HG03095 (cell line): ENCODE data around the gene HS1BP3.

ENCODE experiments used
- ATAC-seq: cut with Tn5 transposase; IDR thresholded peaks from one replicate; pipeline ENCODE4 v1.9.1; 2021; ENCODE audit warnings: moderate library complexity; ENCODE audit not compliant: unreplicated experiment

Gene HS1BP3

DNA sequence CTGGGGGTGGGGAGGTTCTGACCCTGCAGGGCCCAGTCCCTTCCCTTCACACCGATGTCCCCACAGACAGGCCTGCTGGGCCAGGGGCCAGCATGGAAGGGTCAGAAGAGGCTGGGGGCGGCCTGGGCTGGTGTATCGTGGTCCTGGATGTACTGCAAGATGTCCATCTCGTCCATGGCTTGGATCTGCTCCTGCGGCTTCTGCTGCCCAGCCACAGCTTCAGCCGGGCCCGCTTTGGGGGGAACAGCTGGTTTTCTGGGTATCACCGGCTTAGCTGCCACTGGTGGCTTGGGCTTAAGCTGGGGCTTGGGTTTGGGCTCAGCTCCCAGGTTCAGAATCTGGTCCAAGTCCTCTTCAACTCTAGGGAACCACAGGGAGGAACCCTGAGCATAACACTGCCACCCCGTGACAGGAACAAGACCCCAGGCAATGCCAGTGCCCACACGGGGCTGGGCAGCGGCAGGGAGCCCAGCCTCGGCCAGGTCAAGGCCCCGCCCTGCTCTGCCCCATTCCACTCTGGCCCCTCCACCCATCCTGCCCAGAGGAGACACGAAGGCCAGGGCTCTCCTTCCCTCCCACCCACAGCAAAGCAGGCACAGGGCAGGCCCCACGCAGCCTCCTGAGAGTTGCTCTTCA lies 31.9 kb downstream of the HS1BP3 start:
- ATAC-seq: no peak

GRCh38 chr2:20618468-20618885 lies 32.4 kb downstream of the HS1BP3 start:
- ATAC-seq: no peak

DNA sequence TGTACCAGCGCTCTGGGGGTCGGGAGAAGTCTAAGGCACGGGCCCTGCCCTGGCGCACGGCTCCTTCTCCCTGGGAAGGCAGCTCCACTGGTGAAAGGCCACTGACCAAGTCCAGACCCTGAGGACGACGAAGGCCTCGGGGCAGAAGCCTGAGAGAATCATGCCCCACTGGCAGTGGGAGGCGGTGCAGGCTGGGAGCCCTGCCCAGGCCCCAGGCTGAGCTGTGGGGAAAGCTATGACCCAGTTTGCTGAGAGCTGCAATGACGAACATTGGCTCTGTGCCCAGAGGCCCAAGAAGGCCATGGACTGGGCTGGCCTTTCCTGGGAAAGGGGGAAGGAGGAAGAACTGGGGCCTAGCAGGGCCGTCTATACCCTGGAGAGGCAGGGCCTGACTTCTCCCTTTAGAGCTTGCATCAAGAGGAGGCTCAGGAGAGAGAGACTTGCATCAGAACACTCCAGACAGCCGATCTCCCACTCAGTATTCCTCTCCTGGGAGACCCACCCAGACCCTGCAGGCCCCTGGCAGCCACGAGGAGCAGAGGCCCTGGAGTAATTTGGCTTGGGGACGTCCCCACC lies 32.9 kb downstream of the HS1BP3 start:
- ATAC-seq: no peak

GRCh38 chr2:20617081-20617575 lies 33.8 kb downstream of the HS1BP3 start:
- ATAC-seq: no peak

GRCh38 chr2:20616341-20616871 lies 34.5 kb downstream of the HS1BP3 start:
- ATAC-seq: no peak

- no peak for ATAC-seq
These were observed 35.2 kb downstream of the HS1BP3 start for GRCh38 chr2:20615466-20616241.

- ATAC-seq: no peak
These were observed 35.8 kb downstream of the HS1BP3 start for GRCh38 chr2:20615068-20615465.

- ATAC-seq: no peak
These were observed 36.5 kb downstream of the HS1BP3 start for GRCh38 chr2:20614201-20615067.

DNA sequence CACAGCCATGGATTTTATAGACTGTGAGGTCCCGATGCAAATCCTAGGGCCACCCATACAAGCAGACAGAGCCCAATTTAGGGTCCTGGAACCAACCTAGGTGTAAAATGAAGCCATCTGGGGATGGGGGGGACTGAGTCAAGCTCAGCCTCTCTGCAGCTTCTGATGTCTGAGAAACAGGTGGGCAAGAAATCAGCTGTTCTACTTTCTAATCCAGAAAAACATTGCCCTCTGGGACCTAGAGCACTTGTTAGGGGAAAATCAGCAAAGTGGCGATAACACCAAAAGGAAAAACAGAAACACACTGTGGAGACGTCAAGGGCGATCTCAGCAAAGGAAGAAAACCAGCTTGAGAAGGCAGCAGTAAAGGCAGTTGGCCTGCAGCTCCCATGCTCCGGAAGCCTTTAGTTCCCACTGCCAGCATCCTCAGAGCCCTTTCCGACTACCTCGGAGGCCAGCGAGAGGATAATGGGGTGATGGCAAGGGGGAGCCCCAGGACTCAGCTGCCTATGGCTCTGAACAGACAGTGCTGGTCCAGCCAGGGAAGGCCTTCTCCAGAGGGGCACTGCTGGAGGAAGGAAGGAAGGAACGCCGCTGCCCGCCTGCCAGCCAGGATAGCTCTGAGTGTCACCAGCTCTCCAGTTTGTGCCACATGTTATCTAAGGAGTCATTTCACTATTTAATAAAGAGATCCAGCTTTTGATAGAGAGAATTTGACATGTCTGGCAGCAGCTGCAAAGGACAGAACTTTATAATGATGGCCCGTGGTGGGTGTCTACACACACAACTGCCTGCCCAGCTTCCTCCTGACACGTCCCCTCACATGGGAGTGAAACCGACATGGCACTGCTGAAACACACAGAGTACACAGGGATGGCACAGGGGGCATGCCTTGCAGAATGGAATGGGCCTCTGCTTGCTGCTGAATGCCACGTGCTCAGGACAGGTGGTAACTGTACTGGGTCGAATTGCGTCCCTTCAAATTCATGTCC lies 37.7 kb downstream of the HS1BP3 start:
- ATAC-seq: no peak

- ATAC-seq: no peak
These were observed 39.0 kb downstream of the HS1BP3 start for GRCh38 chr2:20611844-20612356.

- no peak for ATAC-seq
These were observed 39.6 kb downstream of the HS1BP3 start for GRCh38 chr2:20611077-20611843.

- ATAC-seq: no peak
These were observed 40.9 kb downstream of the HS1BP3 start for GRCh38 chr2:20609995-20610357.

DNA sequence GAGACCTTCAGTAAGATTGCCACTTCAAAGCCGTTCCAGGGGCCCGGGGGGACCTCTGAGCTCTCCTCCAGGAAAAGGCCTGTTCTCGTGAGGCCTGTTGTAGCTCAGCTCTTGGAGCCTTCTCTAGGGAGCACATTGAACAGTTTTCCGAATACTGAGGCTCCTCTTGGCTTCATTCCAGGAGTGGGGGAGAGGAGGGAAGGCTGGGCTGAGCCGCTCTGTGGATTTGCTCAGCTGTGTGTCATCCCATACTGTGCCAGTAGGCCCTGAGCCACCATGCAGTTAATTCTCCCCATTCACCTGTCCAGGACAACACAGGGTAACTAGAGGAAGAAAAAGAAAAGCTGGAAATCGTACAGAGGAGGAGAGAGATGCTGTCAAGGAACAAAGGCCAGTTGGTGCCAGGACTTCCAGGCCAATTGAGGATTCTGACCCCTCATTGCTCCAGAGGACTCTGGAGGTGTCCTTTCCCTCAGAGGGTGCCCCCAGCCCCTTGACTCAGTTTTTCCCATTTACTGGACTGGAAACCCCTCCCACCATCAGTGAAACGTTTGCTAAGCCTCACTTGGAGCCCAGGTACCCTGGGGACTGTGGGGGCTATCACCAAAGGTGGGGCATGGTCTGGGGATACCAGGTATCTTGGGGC lies 41.4 kb downstream of the HS1BP3 start:
- ATAC-seq: no peak

DNA sequence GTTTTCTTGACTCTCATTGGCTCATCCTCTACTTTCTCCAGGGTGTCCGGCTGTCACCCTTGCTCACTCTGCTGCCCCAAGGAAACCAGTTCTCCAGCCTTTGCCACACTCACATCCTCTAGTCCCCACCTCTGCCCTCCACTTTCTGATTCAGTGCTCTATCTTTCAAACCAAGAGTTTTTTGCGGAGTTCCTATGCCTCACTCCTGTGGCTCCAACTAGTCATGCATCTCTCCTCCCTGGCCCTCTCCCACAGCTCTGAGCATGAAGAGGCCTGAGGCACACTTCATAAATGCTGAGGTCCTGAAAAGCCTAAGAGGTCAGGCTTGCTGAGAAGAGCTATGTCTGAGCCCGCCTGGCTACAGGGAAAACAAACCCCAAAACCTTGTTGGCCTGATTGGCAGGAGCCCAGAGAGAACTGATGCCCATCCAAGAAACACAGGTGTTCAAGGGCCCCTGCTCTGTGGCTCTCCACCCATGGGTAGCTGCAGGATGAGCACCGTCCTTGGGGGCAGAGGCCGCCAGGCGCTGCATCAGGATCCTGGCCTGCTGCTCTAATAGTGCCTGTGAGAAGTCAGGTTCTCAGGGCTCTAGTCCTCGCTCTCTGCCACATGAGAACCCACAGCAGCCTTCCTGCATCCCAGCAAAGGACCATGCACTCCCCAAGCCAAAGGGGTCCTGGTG lies 42.1 kb downstream of the HS1BP3 start:
- no peak for ATAC-seq

GRCh38 chr2:20607446-20607845 lies 43.5 kb downstream of the HS1BP3 start:
- no peak for ATAC-seq

GRCh38 chr2:20606198-20606597 lies 44.7 kb downstream of the HS1BP3 start:
- no peak for ATAC-seq

- ATAC-seq: no peak
These were observed 45.9 kb downstream of the HS1BP3 start for GRCh38 chr2:20604951-20605381.
